Breast epithelium (tissue), 4 donors: Measurements from ENCODE around the gene LIN7A. TPM values are rescaled to one million over a fixed set of nuclear protein-coding genes. Genes with fewer than 3 reads are reported as not detected.
"Not testable (repeated sequence)": the region's sequence is repeated elsewhere in the genome, so short reads cannot be mapped to it uniquely, and the experiment has no call there.

ENCODE experiments used
- DNase-seq, 2 donors: peaks; one replicate each; pipeline ENCODE4 v3.0.0-alpha.2; 2019; ENCODE audit warnings: low spot score in 2 of 2
- H3K27ac ChIP-seq, 2 donors: fragments of 200-600 bp; sonication (generic) in 1 of 2; one replicate each; pipeline ENCODE4 v1.5.1; 2016 to 2019; ENCODE audit warnings: mild to moderate bottlenecking in 1 of 2
- H3K27me3 ChIP-seq, 2 donors: fragments of 200-600 bp; sonication (generic) in 1 of 2; one replicate each; pipeline versions ENCODE4 v1.5.1 to v1.6.0; 2017 to 2019; ENCODE audit warnings: control low read depth in 1 of 2, mild to moderate bottlenecking in 1 of 2
- H3K36me3 ChIP-seq: fragments of 200-600 bp; one replicate; pipeline ENCODE4 v1.5.1; 2019
- H3K4me1 ChIP-seq, 2 donors: fragments of 200-600 bp; sonication (generic); one replicate each; pipeline ENCODE4 v1.5.1; 2016 to 2019; ENCODE audit warnings: control low read depth in 1 of 2
- H3K4me3 ChIP-seq, 3 donors: fragments of 200-600 bp; sonication (generic); 1 replicate in 2 of 3; 2 replicates in 1 of 3; pipeline ENCODE4 v1.5.1; 2016 to 2019; ENCODE audit warnings: mild to moderate bottlenecking in 3 of 3, moderate library complexity in 2 of 3
- H3K9me3 ChIP-seq, 2 donors: fragments of 200-600 bp; sonication (generic) in 1 of 2; one replicate each; pipeline ENCODE4 v1.5.1; 2016 to 2019; ENCODE audit warnings: control low read depth in 1 of 2
- CTCF ChIP-seq, 3 donors: fragments of 450-650 bp; IDR thresholded peaks; one replicate each; pipeline ENCODE4 v1.5.1; 2016 to 2017; ENCODE audit warnings: antibody characterized with exemption in 3 of 3, mild to moderate bottlenecking in 3 of 3, moderate library complexity in 3 of 3
- POLR2A ChIP-seq: fragments of 450-650 bp; IDR thresholded peaks from one replicate; pipeline ENCODE4 v1.6.1; 2016; ENCODE audit warnings: antibody characterized with exemption, mild to moderate bottlenecking, moderate library complexity
- POLR2AphosphoS5 ChIP-seq, 3 donors: sonication (generic); formaldehyde crosslinking; IDR thresholded peaks; one replicate each; pipeline ENCODE4 v1.6.1; 2017; ENCODE audit warnings: antibody characterized with exemption in 3 of 3
- intact Hi-C: fragments of 100-400 bp; cut with DNase I; formaldehyde crosslinking; loops from one replicate; pipeline ENCODE4 v1.15.1; 2023; ENCODE audit warnings: low total_unique reads
- total RNA-seq, 3 donors: library from RNA; depleted of rRNA; stranded (reverse); fragments of >200 nt; gene quantifications; one replicate each; pipeline ENCODE4 v1.1.0, GENCODE V29; 2016

The LIN7A gene
- total RNA-seq, 3 donors from 2014 or later = 12.8 to 25.6 (median 13.1) TPM

- no peak overlapping the region for H3K4me3 ChIP-seq
- no peak overlapping the region for H3K27ac ChIP-seq
- H3K4me1 ChIP-seq = no peaks in the 10 kb centered on the region
- no peaks in the 10 kb centered on the region for H3K36me3 ChIP-seq
- H3K27me3 ChIP-seq = no peaks in the 10 kb centered on the region
- TF ChIP-seq CTCF (IDR thresholded peaks at IDR 0.05) (no peak), POLR2A (no peak), POLR2AphosphoS5 (IDR thresholded peaks at IDR 0.05) (no peak)
- intact Hi-C loops = no loop called here
- no peaks in the 10 kb centered on the region for H3K9me3 ChIP-seq
- DNase-seq = no peak
Measured at GRCh38 chr12:80794551-80794950, 143.2 kb downstream of the LIN7A start.

- H3K36me3 ChIP-seq = no peaks in the 10 kb centered on the region
- no peak for DNase-seq
- no peaks in the 10 kb centered on the region for H3K9me3 ChIP-seq
- no peak overlapping the region for H3K27ac ChIP-seq
- no peak overlapping the region for H3K4me3 ChIP-seq
- intact Hi-C loops = no loop called here
- H3K4me1 ChIP-seq = no peaks in the 10 kb centered on the region
- H3K27me3 ChIP-seq = no peaks in the 10 kb centered on the region
- TF ChIP-seq POLR2AphosphoS5 (IDR thresholded peaks at IDR 0.05) (no peak), CTCF (IDR thresholded peaks at IDR 0.05) (no peak), POLR2A (no peak)
Measured at GRCh38 chr12:80792861-80793260, 144.9 kb downstream of the LIN7A start.

- H3K27ac ChIP-seq = no peak overlapping the region
- intact Hi-C loops = no loop called here
- H3K9me3 ChIP-seq = no peaks in the 10 kb centered on the region
- TF ChIP-seq POLR2AphosphoS5 (IDR thresholded peaks at IDR 0.05) = no peak
- TF ChIP-seq CTCF (IDR thresholded peaks at IDR 0.05) = no peak
- no peak for TF ChIP-seq POLR2A
- no peak overlapping the region for H3K4me3 ChIP-seq
- no peaks in the 10 kb centered on the region for H3K27me3 ChIP-seq
- no peak for DNase-seq
- no peaks in the 10 kb centered on the region for H3K36me3 ChIP-seq
- H3K4me1 ChIP-seq = no peaks in the 10 kb centered on the region
Measured at GRCh38 chr12:80791863-80792262, 145.9 kb downstream of the LIN7A start.

- intact Hi-C loops, H3K27ac ChIP-seq, DNase-seq, H3K27me3 ChIP-seq, H3K4me1 ChIP-seq, H3K36me3 ChIP-seq, H3K9me3 ChIP-seq, H3K4me3 ChIP-seq: not testable (repeated sequence)
Measured at GRCh38 chr12:80788407-80788806, 149.3 kb downstream of the LIN7A start.

GRCh38 chr12:80782963-80783470, 154.7 kb downstream of the LIN7A start:
- H3K27ac ChIP-seq, H3K27me3 ChIP-seq, H3K9me3 ChIP-seq, H3K36me3 ChIP-seq, H3K4me1 ChIP-seq, DNase-seq, intact Hi-C loops, H3K4me3 ChIP-seq: not testable (repeated sequence)

GRCh38 chr12:80781313-80781712, 156.4 kb downstream of the LIN7A start:
- intact Hi-C loops = no loop called here
- Histone ChIP-seq H3K27ac (no peak overlapping the region), H3K4me1 (no peaks in the 10 kb centered on the region), H3K27me3 (no peaks in the 10 kb centered on the region), H3K36me3 (no peaks in the 10 kb centered on the region), H3K4me3 (no peak overlapping the region), H3K9me3 (no peaks in the 10 kb centered on the region)
- TF ChIP-seq POLR2A = no peak
- no peak for TF ChIP-seq POLR2AphosphoS5 (IDR thresholded peaks at IDR 0.05)
- TF ChIP-seq CTCF (IDR thresholded peaks at IDR 0.05) = no peak
- no peak for DNase-seq
